Aorta (tissue), 5 donors: ENCODE data around the gene ADGRL1. TPM values are rescaled to one million over a fixed set of nuclear protein-coding genes. Genes with fewer than 3 reads are reported as not detected.
"Not testable (repeated sequence)": the region's sequence is repeated elsewhere in the genome, so short reads cannot be mapped to it uniquely, and the experiment has no call there.

Experiments used
- ATAC-seq: fragments of 200-7000 bp; cut with Tn5 transposase; one replicate; pipeline ENCODE4 v1.9.1; 2022; ENCODE audit warnings: moderate library complexity; ENCODE audit not compliant: low FRiP score
- DNase-seq, 2 donors: peaks; one replicate each; pipeline ENCODE4 v3.0.0-alpha.2; 2020
- H3K27ac ChIP-seq, 2 donors: one replicate each; pipeline ENCODE4 v1.5.1; 2013; ENCODE audit warnings: low read length in 2 of 2, mild to moderate bottlenecking in 2 of 2, moderate library complexity in 2 of 2, control low read depth in 1 of 2, inconsistent platforms in 1 of 2, low read depth in 1 of 2
- H3K27me3 ChIP-seq, 2 donors: one replicate each; pipeline ENCODE4 v1.6.1; 2013; ENCODE audit warnings: control low read depth in 1 of 2, low read length in 1 of 2, mild to moderate bottlenecking in 1 of 2, moderate library complexity in 1 of 2; ENCODE audit not compliant: insufficient read depth in 2 of 2, control insufficient read depth in 1 of 2
- H3K36me3 ChIP-seq, 2 donors: one replicate each; pipeline ENCODE4 v1.6.1; 2013; ENCODE audit warnings: control low read depth in 1 of 2, low read length in 1 of 2, mild to moderate bottlenecking in 1 of 2; ENCODE audit not compliant: insufficient read depth in 2 of 2, control insufficient read depth in 1 of 2
- H3K4me1 ChIP-seq, 2 donors: one replicate each; pipeline ENCODE4 v1.6.1; 2013; ENCODE audit warnings: low read length in 2 of 2, control low read depth in 1 of 2, mild to moderate bottlenecking in 1 of 2, moderate library complexity in 1 of 2; ENCODE audit not compliant: insufficient read depth in 2 of 2, control insufficient read depth in 1 of 2
- H3K4me3 ChIP-seq, 2 donors: one replicate each; pipeline ENCODE4 v1.5.1; 2013; ENCODE audit warnings: low read length in 2 of 2, control low read depth in 1 of 2, mild to moderate bottlenecking in 1 of 2
- H3K9me3 ChIP-seq: one replicate; pipeline ENCODE4 v1.6.1; 2013; ENCODE audit warnings: mild to moderate bottlenecking, low read length; ENCODE audit not compliant: control insufficient read depth
- WGBS, 2 donors: extraction: QIAGEN DNeasy Blood & Tissue Kit; methylation state at CpG; one replicate each; pipeline ENCODE4 v1.1.7; 2013; 5-methylcytosine and 5-hydroxymethylcytosine counted together
- intact Hi-C, 2 donors: fragments of 100-400 bp; cut with DNase I; formaldehyde crosslinking; loops; one replicate each; pipeline versions ENCODE4 v1.14.2 to v1.15.0; 2022
- polyA plus RNA-seq, 2 donors: library from polyadenylated mRNA; stranded (reverse); fragments of 200-250 nt; gene quantifications; one replicate each; pipeline ENCODE4 v1.2.3, GENCODE V29; 2013
- total RNA-seq, 2 donors: library from RNA; stranded (reverse); fragmentation: NEBNext Ultra II Directional; extraction: Animal tissue kit (Norgen Biotek cat#: 25700); gene quantifications; one replicate each; pipeline ENCODE4 v1.2.1, GENCODE V29; 2021
- donor health status: healthy with polysubstance abuse.
- donor health status: Bipolar disorder and iron deficiency.
- donor health status: DM: no; HTN: no; CAD: no.
- donor health status: DM: no; HTN: no; CAD: no.
- donor health status: DM: yes; HTN: yes; CAD: no.

ADGRL1 gene
- total and polyA plus RNA-seq, 4 donors, result 5.3 to 26.3 (median 8.7) TPM

DNA sequence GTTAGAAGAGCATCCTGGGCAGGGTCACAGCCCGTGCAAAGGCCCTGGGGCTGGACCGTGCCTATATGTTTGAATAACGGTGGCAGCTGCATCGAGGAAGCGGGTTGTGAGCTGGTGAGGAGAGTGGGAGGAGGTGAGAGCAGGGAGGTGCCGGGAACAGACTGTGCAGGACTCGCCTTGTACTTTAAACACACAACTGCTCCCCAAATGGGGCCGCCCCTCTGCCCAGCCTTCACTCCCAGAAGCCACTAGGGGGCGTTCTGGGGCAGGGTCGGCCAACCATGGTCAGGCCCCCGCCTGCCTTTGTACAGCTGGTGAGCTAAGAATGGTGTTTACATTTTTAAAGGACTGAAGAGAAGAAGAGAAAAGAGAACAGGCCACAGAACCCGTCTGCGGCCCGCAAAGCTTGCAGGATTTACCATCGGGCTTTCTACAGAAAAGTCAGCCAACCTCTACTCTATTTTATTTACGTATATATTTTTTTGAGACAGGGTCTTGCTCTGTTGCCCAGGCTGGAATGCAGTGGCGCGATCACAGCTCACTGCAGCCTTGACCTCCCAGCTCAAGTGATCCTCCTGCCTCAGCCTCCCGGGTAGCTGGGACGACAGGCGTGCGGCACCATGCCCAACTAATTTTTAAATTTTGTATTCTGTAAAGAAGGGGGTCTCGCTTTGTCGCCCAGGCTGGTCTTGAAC lies 5.7 kb downstream of the ADGRL1 start:
- H3K4me1 ChIP-seq, H3K4me3 ChIP-seq, H3K36me3 ChIP-seq, H3K9me3 ChIP-seq, ATAC-seq, H3K27ac ChIP-seq, DNase-seq, intact Hi-C loops, H3K27me3 ChIP-seq: not testable (repeated sequence)
- WGBS, 2 donors, result 78 to 80% methylated on average over 24 of the region's 24 CpGs

- no peaks in the 10 kb centered on the region for H3K36me3 ChIP-seq
- H3K27ac ChIP-seq, result no peak overlapping the region
- ATAC-seq (no peak), DNase-seq (no peak)
- WGBS, 2 donors, result 82 to 83% methylated on average over 18 of the region's 18 CpGs
- no peak overlapping the region for H3K4me3 ChIP-seq
- intact Hi-C loops, result loop anchor here (5.0 to 10.0 kb wide), 2 partner anchors 149 to 156 kb away; no protein-coding TSS in a partner anchor
- H3K9me3 ChIP-seq, result no peaks in the 10 kb centered on the region
- no peaks in the 10 kb centered on the region for H3K27me3 ChIP-seq
- H3K4me1 ChIP-seq, result no peaks in the 10 kb centered on the region
These were observed 7.3 kb downstream of the ADGRL1 start for GRCh38 chr19:14198384-14199376.

DNA sequence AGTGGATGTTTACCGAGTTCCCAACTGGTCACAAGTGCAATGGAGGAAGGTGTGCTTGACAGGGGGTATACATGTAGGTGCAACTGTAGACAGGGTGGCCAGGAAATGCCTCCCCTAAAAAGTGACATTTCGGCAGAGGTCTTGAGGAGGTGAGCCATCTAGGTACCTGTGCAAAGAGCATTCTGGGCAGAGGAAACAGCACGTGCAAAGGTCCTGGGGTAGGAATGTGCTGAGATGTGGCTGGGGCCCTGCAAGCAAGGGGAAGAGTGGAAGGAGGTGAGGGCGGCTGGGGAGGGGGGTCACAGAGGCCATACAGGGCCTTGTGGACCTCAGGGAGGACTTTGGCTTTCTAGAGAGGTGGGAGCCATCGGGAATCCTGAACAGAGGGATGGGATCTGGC lies 8.1 kb downstream of the ADGRL1 start:
- ATAC-seq, result no peak
- 92 to 93% methylated on average over 5 of the region's 5 CpGs for WGBS, 2 donors

DNA sequence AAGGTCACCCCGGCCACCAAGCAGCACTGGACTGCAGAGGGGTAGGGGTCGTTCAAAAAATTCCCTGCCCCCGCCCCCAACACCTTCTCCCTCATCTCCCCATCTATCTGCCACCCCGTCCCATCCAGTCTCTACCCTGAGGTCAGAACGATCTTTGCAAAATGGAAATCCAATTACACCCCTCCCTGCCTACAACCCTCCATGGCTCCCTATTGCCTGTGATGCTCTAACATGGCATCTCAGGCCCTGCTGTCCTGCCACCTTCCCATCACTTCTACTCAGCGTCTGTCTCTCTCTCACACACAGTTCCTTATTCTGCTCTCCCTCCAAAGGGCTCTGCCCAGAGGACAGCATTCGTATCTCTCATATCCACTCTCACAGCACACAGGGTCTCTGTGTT lies 8.7 kb downstream of the ADGRL1 start:
- H3K9me3 ChIP-seq, H3K36me3 ChIP-seq, H3K4me3 ChIP-seq, DNase-seq, H3K27me3 ChIP-seq, H3K27ac ChIP-seq, H3K4me1 ChIP-seq, ATAC-seq: not testable (repeated sequence)
- intact Hi-C loops, result loop anchor here (5.0 to 10.0 kb wide), 2 partner anchors 150 to 158 kb away; no protein-coding TSS in a partner anchor
- WGBS, 2 donors, result 92 to 94% methylated on average over 6 of the region's 7 CpGs

More for the DNA sequence above, 8.1 kb downstream of the ADGRL1 start:
- intact Hi-C loops, result loop anchor here (5.0 to 10.0 kb wide), 2 partner anchors 149 to 157 kb away; no protein-coding TSS in a partner anchor
- DNase-seq, result no peak
- Histone ChIP-seq H3K36me3 (no peaks in the 10 kb centered on the region), H3K27me3 (no peaks in the 10 kb centered on the region), H3K4me3 (no peak overlapping the region), H3K27ac (no peak overlapping the region), H3K4me1 (no peaks in the 10 kb centered on the region), H3K9me3 (no peaks in the 10 kb centered on the region)

DNA sequence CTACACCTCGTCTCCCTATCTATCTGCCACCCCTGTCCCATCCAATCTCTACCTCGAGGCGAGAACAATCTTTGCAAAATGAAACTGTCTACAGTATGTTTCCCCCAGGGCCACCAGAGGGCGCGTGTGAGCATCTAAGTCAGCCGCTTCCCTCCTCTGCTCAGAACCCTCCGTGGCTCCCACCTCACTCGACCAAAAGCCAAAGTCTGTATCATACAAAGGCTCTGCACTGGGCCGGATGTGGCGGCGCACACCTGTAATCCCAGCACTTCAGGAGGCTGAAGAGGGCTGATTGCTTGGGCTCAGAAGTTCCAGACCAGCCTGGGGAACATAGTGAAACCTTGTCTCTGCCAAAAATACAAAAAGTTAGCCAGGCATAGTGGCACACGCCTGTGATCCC lies 9.9 kb downstream of the ADGRL1 start:
- peak; percentile 78 to 92 for DNase-seq
- not testable (repeated sequence) for H3K4me1 ChIP-seq, H3K9me3 ChIP-seq, H3K27ac ChIP-seq, H3K27me3 ChIP-seq, H3K4me3 ChIP-seq, H3K36me3 ChIP-seq
- WGBS, 2 donors, result 38 to 40% methylated on average over 10 to 12 of the region's 12 CpGs
- ATAC-seq, result peak; percentile 58
- intact Hi-C loops, result loop anchor here (5.0 to 10.0 kb wide), 2 partner anchors 151 to 159 kb away; no protein-coding TSS in a partner anchor

DNA sequence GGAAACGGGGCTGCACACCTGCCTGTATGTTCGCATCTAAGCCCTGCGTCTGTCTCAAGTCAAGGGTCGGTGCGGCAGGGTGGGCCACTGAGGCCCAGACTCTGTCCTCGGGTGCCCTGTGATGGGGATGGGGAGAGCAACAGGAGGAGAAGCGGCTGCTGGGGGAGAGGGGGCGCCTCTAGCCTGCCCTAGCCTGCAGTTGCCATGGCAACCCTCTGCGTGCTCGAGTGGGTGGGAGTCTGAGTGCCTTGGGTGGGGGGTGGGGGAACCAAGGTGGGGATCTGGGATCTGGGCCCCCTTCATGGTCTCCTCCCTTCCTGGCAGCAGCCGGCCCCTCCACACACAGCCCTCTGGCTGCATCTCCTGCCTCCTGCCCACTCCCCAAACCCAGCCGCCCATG lies 10.8 kb downstream of the ADGRL1 start:
- 87 to 89% methylated on average over 9 to 12 of the region's 12 CpGs for WGBS, 2 donors
- not testable (repeated sequence) for DNase-seq, ATAC-seq, H3K4me3 ChIP-seq, H3K27me3 ChIP-seq, H3K27ac ChIP-seq, H3K9me3 ChIP-seq, H3K4me1 ChIP-seq, H3K36me3 ChIP-seq
- intact Hi-C loops, result loop anchor here (5.0 to 10.0 kb wide), 2 partner anchors 152 to 160 kb away; no protein-coding TSS in a partner anchor

- H3K27me3 ChIP-seq, result no peaks in the 10 kb centered on the region
- no peak overlapping the region for H3K4me3 ChIP-seq
- H3K27ac ChIP-seq, result no peak overlapping the region
- intact Hi-C loops, result no loop called here
- ATAC-seq (no peak), DNase-seq (no peak)
- no peaks in the 10 kb centered on the region for H3K36me3 ChIP-seq
- WGBS, 2 donors, result 95% methylated on average over 12 of the region's 12 CpGs
- no peaks in the 10 kb centered on the region for H3K9me3 ChIP-seq
- H3K4me1 ChIP-seq, result no peaks in the 10 kb centered on the region
These were observed 16.6 kb downstream of the ADGRL1 start for GRCh38 chr19:14189415-14189814.

DNA sequence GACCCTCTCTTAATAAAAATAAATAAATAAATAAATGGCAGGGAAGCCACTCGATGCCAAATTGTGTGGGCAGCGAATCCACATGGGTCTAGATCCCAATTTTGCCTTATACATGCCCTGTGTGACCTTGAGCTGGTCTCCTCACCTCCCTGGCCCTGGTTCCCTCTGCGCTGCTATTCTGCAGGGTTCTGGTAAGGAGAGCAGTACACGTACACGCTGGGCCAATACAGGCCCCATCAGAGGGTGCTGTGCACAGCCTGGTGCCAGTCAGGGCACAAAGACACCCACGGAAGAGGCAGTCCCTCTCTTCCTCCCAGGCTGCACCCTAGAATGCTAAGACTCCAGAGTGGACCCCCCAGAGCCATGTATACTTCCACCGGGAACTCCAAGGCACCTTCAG lies 17.9 kb downstream of the ADGRL1 start:
- whole genome bisulfite sequencing, 2 donors, result 89 to 91% methylated on average over 7 of the region's 7 CpGs
- not testable (repeated sequence) for ATAC-seq

More for the DNA sequence above, 17.9 kb downstream of the ADGRL1 start:
- H3K9me3 ChIP-seq, H3K27ac ChIP-seq, H3K4me1 ChIP-seq, H3K36me3 ChIP-seq, H3K27me3 ChIP-seq, H3K4me3 ChIP-seq, DNase-seq, intact Hi-C loops: not testable (repeated sequence)
